Measurements from ENCODE around the gene HOXA3.

Gene HOXA3

DNA sequence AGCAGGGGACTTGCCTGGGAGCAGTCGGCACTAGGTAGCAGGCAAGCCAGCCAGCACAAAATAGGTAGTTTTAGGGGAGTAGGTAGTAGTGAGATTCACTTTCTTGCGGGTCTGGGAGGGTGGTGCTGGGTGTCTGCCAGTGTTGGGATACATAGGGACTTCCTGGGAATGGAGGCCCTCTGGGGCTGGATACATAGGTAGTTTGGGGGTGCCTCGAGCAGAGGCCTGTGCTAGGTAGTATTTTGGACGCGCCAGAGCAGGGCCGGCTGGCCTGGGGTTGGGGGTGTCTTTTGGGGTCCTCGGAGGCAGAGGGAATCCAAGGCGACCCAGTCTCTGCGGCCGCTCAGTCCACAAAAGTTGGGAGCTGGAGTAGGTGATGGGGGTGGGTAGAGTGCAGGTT lies 2.0 kb upstream of the HOXA3 start:
- H3K27me3 ChIP-seq (ENCODE audit: insufficient read depth, low read depth, severe bottlenecking), result peaks cover 53% of the 10 kb centered on the region
- H3K4me3 ChIP-seq (ENCODE audit: low read depth, low read length), result no peak overlapping the region
- peaks cover 13% of the 10 kb centered on the region for H3K9me3 ChIP-seq (ENCODE audit: severe bottlenecking)
- no peak overlapping the region for H3K27ac ChIP-seq
- DNase-seq, result no peak
- no peaks in the 10 kb centered on the region for H3K36me3 ChIP-seq
- TF ChIP-seq, protein P1, sequence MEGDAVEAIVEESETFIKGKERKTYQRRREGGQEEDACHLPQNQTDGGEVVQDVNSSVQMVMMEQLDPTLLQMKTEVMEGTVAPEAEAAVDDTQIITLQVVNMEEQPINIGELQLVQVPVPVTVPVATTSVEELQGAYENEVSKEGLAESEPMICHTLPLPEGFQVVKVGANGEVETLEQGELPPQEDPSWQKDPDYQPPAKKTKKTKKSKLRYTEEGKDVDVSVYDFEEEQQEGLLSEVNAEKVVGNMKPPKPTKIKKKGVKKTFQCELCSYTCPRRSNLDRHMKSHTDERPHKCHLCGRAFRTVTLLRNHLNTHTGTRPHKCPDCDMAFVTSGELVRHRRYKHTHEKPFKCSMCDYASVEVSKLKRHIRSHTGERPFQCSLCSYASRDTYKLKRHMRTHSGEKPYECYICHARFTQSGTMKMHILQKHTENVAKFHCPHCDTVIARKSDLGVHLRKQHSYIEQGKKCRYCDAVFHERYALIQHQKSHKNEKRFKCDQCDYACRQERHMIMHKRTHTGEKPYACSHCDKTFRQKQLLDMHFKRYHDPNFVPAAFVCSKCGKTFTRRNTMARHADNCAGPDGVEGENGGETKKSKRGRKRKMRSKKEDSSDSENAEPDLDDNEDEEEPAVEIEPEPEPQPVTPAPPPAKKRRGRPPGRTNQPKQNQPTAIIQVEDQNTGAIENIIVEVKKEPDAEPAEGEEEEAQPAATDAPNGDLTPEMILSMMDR (IDR thresholded peaks at IDR 0.05; ENCODE audit: low read depth, low read length), result no peak

- H3K27me3 ChIP-seq (ENCODE audit: insufficient read depth, low read depth, severe bottlenecking), result peaks cover 54% of the 10 kb centered on the region
- H3K4me3 ChIP-seq (ENCODE audit: low read depth, low read length), result no peak overlapping the region
- no peak overlapping the region for H3K27ac ChIP-seq
These were observed 1.1 kb upstream of the HOXA3 start for GRCh38 chr7:27153526-27153925.

GRCh38 chr7:27152816-27153442 lies 546 bp upstream of the HOXA3 start:
- no peak for DNase-seq
- peaks cover 54% of the 10 kb centered on the region for H3K27me3 ChIP-seq (ENCODE audit: insufficient read depth, low read depth, severe bottlenecking)
- H3K4me3 ChIP-seq (ENCODE audit: low read depth, low read length), result no peak overlapping the region
- no peak overlapping the region for H3K27ac ChIP-seq
- peaks cover 13% of the 10 kb centered on the region for H3K9me3 ChIP-seq (ENCODE audit: severe bottlenecking)
- TF ChIP-seq, protein P1 (IDR thresholded peaks at IDR 0.05; ENCODE audit: low read depth, low read length), result no peak
- H3K36me3 ChIP-seq, result no peaks in the 10 kb centered on the region

More at GRCh38 chr7:27153526-27153925, 1.1 kb upstream of the HOXA3 start:
- H3K9me3 ChIP-seq (ENCODE audit: severe bottlenecking), result peaks cover 13% of the 10 kb centered on the region
- DNase-seq, result no peak
- TF ChIP-seq, protein P1 (IDR thresholded peaks at IDR 0.05; ENCODE audit: low read depth, low read length), result no peak
- H3K36me3 ChIP-seq, result no peaks in the 10 kb centered on the region

DNA sequence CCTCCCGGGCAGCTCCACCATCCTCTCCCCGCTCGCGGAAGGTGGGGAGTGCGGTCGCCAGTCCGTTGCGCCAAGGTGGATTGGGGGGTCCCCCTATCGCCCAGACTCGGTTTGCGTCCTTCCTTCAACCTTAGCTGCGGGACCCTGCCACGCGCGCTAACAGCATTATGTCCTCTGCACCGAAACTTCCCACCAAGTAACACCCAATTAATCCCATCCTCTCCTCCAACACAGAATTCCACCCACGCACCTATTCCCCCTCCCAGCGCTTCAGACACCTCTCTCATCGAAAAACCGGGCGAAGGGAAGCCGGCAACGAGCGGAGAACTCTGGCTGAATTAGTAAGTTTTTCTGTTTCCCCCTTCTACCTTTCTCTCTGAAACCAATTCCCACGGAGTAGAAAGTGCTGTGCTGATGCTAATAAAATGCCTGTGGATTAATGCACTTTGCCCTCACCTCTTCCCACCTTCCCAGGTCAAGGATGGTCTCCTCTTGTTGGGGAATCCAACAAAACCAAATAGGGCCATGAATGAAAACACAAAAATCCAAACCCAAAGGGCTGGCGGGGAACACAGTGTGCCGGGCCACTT lies 947 bp downstream of the HOXA3 start:
- peak overlapping the region; percentile 68; the same call in 1 of the 2 replicates for H3K27ac ChIP-seq
- DNase-seq, result no peak
- H3K36me3 ChIP-seq, result no peaks in the 10 kb centered on the region
- TF ChIP-seq, protein P1 (IDR thresholded peaks at IDR 0.05; ENCODE audit: low read depth, low read length), result no peak
- peaks cover 55% of the 10 kb centered on the region for H3K27me3 ChIP-seq (ENCODE audit: insufficient read depth, low read depth, severe bottlenecking)
- peaks cover 5% of the 10 kb centered on the region for H3K9me3 ChIP-seq (ENCODE audit: severe bottlenecking)
- peak overlapping the region; percentile 56 for H3K4me3 ChIP-seq (ENCODE audit: low read depth, low read length)

DNA sequence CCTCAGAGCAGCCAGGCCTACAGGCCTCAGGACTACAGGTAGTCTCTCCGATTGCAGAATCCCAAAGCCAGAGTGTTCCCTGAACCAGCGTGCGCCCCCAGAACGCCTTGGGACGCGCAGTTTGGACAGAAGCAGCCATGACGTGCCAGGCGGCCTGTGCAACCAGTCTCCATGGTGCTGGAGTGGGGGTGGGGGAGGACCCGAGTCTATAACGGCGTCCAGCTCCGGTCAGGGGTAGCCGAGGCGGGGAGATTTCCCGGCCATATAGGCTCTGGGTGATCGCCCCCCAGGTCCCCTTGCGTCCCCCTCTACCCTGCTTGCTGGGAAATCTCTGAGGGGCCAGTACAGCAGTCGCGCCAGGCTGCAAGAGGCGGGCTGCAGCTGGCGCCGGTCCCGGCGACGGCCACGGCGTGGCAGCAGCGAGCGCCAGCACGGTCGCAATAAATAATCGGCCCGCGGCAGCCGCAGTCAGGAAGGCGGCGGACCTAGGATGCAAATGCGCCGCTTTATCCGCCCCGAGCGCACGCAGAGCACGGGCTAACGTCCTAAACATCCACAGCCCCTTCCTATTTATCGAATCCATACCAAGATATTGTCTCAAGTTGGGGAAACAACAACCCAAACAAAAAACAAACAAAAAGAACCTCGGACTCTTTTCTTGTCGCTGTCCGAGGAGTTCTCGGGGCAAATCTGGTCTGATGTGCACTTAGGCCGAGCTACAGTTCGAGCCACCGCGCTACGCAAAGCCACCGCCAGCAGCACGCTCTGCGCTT lies 1.6 kb downstream of the HOXA3 start:
- TF ChIP-seq, protein P1 (IDR thresholded peaks at IDR 0.05; ENCODE audit: low read depth, low read length), result peak; percentile 85
- DNase-seq, result peak; percentile 68
- Histone ChIP-seq H3K36me3 (no peaks in the 10 kb centered on the region), H3K4me3 (ENCODE audit: low read depth, low read length) (peak overlapping the region; percentile 56), H3K27me3 (ENCODE audit: insufficient read depth, low read depth, severe bottlenecking) (peaks cover 52% of the 10 kb centered on the region), H3K9me3 (ENCODE audit: severe bottlenecking) (no peaks in the 10 kb centered on the region), H3K27ac (peak overlapping the region; percentile 68)

All from WERI-Rb-1 (cell line).